ENCODE data around the gene CDC5L.

CDC5L gene

GRCh38 chr6:44463728-44464450, 76.4 kb downstream of the CDC5L start:
- Mint-ChIP-seq H3K36me3 (no peaks in the 10 kb centered on the region), H3K4me3 (no peak overlapping the region), H3K27me3 (peaks cover 6% of the 10 kb centered on the region), H3K4me1 (ENCODE audit: low read depth) (no peaks in the 10 kb centered on the region), H3K9me3 (ENCODE audit: low read depth) (no peaks in the 10 kb centered on the region), H3K27ac (no peak overlapping the region)

DNA sequence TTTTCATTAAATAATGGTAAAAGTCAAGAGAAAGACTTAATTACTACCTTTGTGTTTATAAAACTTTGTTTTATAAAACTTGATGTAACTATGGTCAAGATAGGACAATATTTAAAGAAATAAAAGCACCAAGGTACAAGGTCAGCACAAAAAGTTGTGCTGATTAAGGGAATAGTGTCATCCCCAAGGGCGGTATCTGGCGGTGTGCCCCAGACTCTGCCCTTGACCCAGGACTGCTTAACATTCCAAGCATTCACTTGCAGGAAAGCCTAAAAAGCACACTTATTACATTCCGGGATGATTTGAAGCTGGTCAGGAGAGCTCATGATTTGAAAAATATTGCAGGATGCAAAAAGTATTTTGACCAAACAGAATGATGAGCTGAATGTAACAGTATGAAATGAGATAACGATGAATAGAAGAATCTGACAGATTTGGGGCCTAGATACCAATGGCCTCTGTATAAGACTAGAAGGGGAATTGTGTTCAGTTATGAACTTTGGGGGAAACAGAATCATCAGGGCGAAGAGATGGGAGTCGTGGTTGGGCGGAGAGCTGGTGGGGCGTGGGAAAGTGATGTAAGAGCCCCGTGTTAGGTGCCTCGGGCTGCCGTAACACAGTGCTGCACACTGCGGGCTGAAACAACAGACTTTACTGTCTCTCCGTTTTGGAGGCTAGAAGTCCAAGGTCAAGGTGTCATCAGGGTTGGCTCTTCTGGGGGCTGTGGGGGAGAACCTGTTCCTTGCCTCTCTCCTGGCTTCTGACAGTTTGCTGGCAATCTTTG, 77.2 kb downstream of the CDC5L start:
- no peaks in the 10 kb centered on the region for H3K9me3 Mint-ChIP-seq (ENCODE audit: low read depth)
- H3K27me3 Mint-ChIP-seq = peaks cover 6% of the 10 kb centered on the region
- no peak overlapping the region for H3K27ac Mint-ChIP-seq
- no peak overlapping the region for H3K4me3 Mint-ChIP-seq
- no peaks in the 10 kb centered on the region for H3K36me3 Mint-ChIP-seq
- no peaks in the 10 kb centered on the region for H3K4me1 Mint-ChIP-seq (ENCODE audit: low read depth)

- Mint-ChIP-seq H3K4me1 (ENCODE audit: low read depth) (no peaks in the 10 kb centered on the region), H3K4me3 (no peak overlapping the region), H3K27ac (no peak overlapping the region), H3K27me3 (peaks cover 6% of the 10 kb centered on the region), H3K36me3 (no peaks in the 10 kb centered on the region), H3K9me3 (ENCODE audit: low read depth) (no peaks in the 10 kb centered on the region)
These were observed 79.4 kb downstream of the CDC5L start for GRCh38 chr6:44466955-44467354.

DNA sequence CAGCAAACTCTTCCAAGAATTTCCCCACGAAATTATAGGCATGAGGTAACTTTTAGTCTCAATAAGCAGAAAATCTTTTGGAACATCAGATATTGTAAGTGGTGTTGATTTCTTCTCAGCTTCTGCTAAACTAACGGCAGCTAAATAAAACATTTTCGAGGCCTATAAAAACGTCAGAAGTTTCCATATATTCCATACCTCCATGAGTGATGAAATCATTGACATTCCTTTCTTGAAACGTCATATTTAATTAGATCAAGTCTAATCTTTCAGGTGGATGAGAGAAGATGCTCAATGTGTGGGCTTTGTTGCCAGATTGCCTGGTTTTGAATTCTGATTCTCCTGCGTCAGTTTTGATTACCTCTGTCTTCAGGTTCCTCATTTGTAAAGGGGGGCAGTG, 81.3 kb downstream of the CDC5L start:
- H3K4me3 Mint-ChIP-seq = no peak overlapping the region

GRCh38 chr6:44470115-44470464, 82.6 kb downstream of the CDC5L start:
- H3K9me3 Mint-ChIP-seq (ENCODE audit: low read depth) = no peaks in the 10 kb centered on the region
- H3K36me3 Mint-ChIP-seq = no peaks in the 10 kb centered on the region
- H3K4me3 Mint-ChIP-seq = no peak overlapping the region
- H3K27me3 Mint-ChIP-seq = peaks cover 2% of the 10 kb centered on the region
- H3K27ac Mint-ChIP-seq = no peak overlapping the region
- no peaks in the 10 kb centered on the region for H3K4me1 Mint-ChIP-seq (ENCODE audit: low read depth)

More for the DNA sequence above, 81.3 kb downstream of the CDC5L start:
- Mint-ChIP-seq H3K36me3 (no peaks in the 10 kb centered on the region), H3K9me3 (ENCODE audit: low read depth) (no peaks in the 10 kb centered on the region), H3K27ac (no peak overlapping the region), H3K4me1 (ENCODE audit: low read depth) (no peaks in the 10 kb centered on the region), H3K27me3 (peaks cover 2% of the 10 kb centered on the region)

- no peak overlapping the region for H3K4me3 Mint-ChIP-seq
- H3K36me3 Mint-ChIP-seq = no peaks in the 10 kb centered on the region
- H3K27ac Mint-ChIP-seq = no peak overlapping the region
- peaks cover 2% of the 10 kb centered on the region for H3K27me3 Mint-ChIP-seq
- peaks cover 2% of the 10 kb centered on the region for H3K4me1 Mint-ChIP-seq (ENCODE audit: low read depth)
- H3K9me3 Mint-ChIP-seq (ENCODE audit: low read depth) = no peaks in the 10 kb centered on the region
These were observed 83.2 kb downstream of the CDC5L start for GRCh38 chr6:44470746-44471145.

GRCh38 chr6:44471271-44471981, 83.9 kb downstream of the CDC5L start:
- H3K27ac Mint-ChIP-seq = no peak overlapping the region
- H3K36me3 Mint-ChIP-seq = no peaks in the 10 kb centered on the region

GRCh38 chr6:44472250-44472945, 84.9 kb downstream of the CDC5L start:
- Mint-ChIP-seq H3K4me1 (ENCODE audit: low read depth) (peaks cover 4% of the 10 kb centered on the region), H3K4me3 (no peak overlapping the region), H3K27me3 (peaks cover 2% of the 10 kb centered on the region), H3K9me3 (ENCODE audit: low read depth) (no peaks in the 10 kb centered on the region), H3K27ac (no peak overlapping the region), H3K36me3 (no peaks in the 10 kb centered on the region)

More at GRCh38 chr6:44471271-44471981, 83.9 kb downstream of the CDC5L start:
- no peak overlapping the region for H3K4me3 Mint-ChIP-seq
- H3K27me3 Mint-ChIP-seq = peaks cover 2% of the 10 kb centered on the region
- H3K4me1 Mint-ChIP-seq (ENCODE audit: low read depth) = peaks cover 4% of the 10 kb centered on the region
- H3K9me3 Mint-ChIP-seq (ENCODE audit: low read depth) = no peaks in the 10 kb centered on the region

- Mint-ChIP-seq H3K4me3 (no peak overlapping the region), H3K27me3 (no peaks in the 10 kb centered on the region), H3K4me1 (ENCODE audit: low read depth) (peaks cover 4% of the 10 kb centered on the region), H3K9me3 (ENCODE audit: low read depth) (no peaks in the 10 kb centered on the region), H3K36me3 (no peaks in the 10 kb centered on the region), H3K27ac (no peak overlapping the region)
These were observed 86.1 kb downstream of the CDC5L start for GRCh38 chr6:44473393-44474189.

GRCh38 chr6:44474190-44474631, 86.7 kb downstream of the CDC5L start:
- peaks cover 4% of the 10 kb centered on the region for H3K4me1 Mint-ChIP-seq (ENCODE audit: low read depth)
- no peaks in the 10 kb centered on the region for H3K27me3 Mint-ChIP-seq
- H3K9me3 Mint-ChIP-seq (ENCODE audit: low read depth) = no peaks in the 10 kb centered on the region
- H3K4me3 Mint-ChIP-seq = no peak overlapping the region
- no peak overlapping the region for H3K27ac Mint-ChIP-seq
- no peaks in the 10 kb centered on the region for H3K36me3 Mint-ChIP-seq

DNA sequence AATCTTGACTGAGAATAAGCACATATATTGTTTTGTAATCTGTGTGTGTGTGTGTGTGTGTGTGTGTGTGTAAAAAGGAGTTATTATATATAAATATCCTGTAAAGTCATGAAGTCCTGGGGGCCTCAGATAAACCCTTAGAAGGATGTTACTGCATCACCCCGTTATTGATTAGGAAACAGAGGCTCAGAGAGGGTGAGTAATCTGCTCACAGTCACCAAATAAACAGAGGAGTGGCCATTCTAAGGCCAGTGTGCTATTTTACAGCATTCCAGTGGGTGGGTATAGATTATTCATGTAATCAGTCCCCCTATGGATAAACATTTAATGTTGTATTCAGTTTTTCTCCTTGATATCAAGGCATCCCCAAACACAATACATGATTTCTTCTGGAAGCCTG, 87.1 kb downstream of the CDC5L start:
- H3K4me3 Mint-ChIP-seq = no peak overlapping the region
- no peaks in the 10 kb centered on the region for H3K36me3 Mint-ChIP-seq
- H3K27me3 Mint-ChIP-seq = no peaks in the 10 kb centered on the region
- H3K27ac Mint-ChIP-seq = no peak overlapping the region
- no peaks in the 10 kb centered on the region for H3K9me3 Mint-ChIP-seq (ENCODE audit: low read depth)
- peaks cover 4% of the 10 kb centered on the region for H3K4me1 Mint-ChIP-seq (ENCODE audit: low read depth)

DNA sequence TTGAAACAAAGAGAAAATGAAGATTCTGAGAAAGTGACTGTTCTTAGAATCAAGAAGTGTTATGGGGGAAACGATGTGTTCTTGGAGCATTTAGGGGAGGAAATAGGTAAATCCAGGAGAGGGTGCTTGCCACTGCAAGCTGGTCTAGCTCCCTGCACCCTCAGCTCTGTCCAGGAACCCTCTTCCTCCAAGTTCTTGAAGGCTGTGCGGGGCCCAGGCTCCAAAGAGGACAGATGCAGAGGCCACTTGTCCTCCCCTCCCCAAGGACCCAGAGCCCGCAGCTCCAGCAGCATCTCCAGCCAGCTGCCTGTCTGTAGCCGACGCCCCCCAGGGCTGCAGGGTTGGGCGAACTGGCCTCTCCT, 87.9 kb downstream of the CDC5L start:
- peaks cover 4% of the 10 kb centered on the region for H3K4me1 Mint-ChIP-seq (ENCODE audit: low read depth)
- no peak overlapping the region for H3K4me3 Mint-ChIP-seq
- H3K27me3 Mint-ChIP-seq = no peaks in the 10 kb centered on the region
- no peaks in the 10 kb centered on the region for H3K9me3 Mint-ChIP-seq (ENCODE audit: low read depth)
- H3K36me3 Mint-ChIP-seq = no peaks in the 10 kb centered on the region
- H3K27ac Mint-ChIP-seq = no peak overlapping the region

- H3K36me3 Mint-ChIP-seq = no peaks in the 10 kb centered on the region
- H3K27ac Mint-ChIP-seq = no peak overlapping the region
- no peaks in the 10 kb centered on the region for H3K9me3 Mint-ChIP-seq (ENCODE audit: low read depth)
- no peaks in the 10 kb centered on the region for H3K27me3 Mint-ChIP-seq
- H3K4me1 Mint-ChIP-seq (ENCODE audit: low read depth) = peaks cover 4% of the 10 kb centered on the region
- H3K4me3 Mint-ChIP-seq = no peak overlapping the region
These were observed 88.4 kb downstream of the CDC5L start for GRCh38 chr6:44475779-44476434.

- H3K9me3 Mint-ChIP-seq (ENCODE audit: low read depth) = no peaks in the 10 kb centered on the region
- H3K4me3 Mint-ChIP-seq = no peak overlapping the region
- H3K27me3 Mint-ChIP-seq = no peaks in the 10 kb centered on the region
- peaks cover 4% of the 10 kb centered on the region for H3K4me1 Mint-ChIP-seq (ENCODE audit: low read depth)
- no peak overlapping the region for H3K27ac Mint-ChIP-seq
- H3K36me3 Mint-ChIP-seq = no peaks in the 10 kb centered on the region
These were observed 89.3 kb downstream of the CDC5L start for GRCh38 chr6:44476849-44477248.

All from activated naive CD8-positive, alpha-beta T cell (primary cell).